BJ (cell line): ENCODE data around the gene RNF11. TPM values are rescaled to one million over a fixed set of nuclear protein-coding genes. Genes with fewer than 3 reads are reported as not detected.

Experiments used
- CTCF ChIA-PET: fragments of 350-600 bp; formaldehyde crosslinking; extraction: SDS; loops from one replicate; lab custom pipeline; 2021; ENCODE audit warnings: antibody characterized with exemption, inconsistent platforms; lab: Yijun Ruan, JAX
- POLR2A ChIA-PET: fragments of 300-600 bp; sonication (Branson Sonifier 250); formaldehyde crosslinking; extraction: SDS; loops from one replicate; lab custom pipeline; 2021; ENCODE audit warnings: antibody characterized with exemption; lab: Charles Lee
- DNase-seq: peaks from one replicate; pipeline ENCODE4 v3.0.0-alpha.2; 2011; ENCODE audit warnings: low read depth
- H3K27me3 ChIP-seq: 2 replicates; pipeline ENCODE4 v1.6.0; 2011; ENCODE audit warnings: low read length; ENCODE audit not compliant: control insufficient read depth, insufficient read depth
- H3K36me3 ChIP-seq: 2 replicates; pipeline ENCODE4 v1.5.1; 2011; ENCODE audit warnings: low read length; ENCODE audit not compliant: control insufficient read depth, insufficient read depth
- H3K4me3 ChIP-seq: 2 replicates; pipeline ENCODE4 v1.5.1; 2011; ENCODE audit warnings: low read depth, mild to moderate bottlenecking, control low read depth, low read length
- CTCF ChIP-seq: IDR thresholded peaks from 2 replicates; pipeline ENCODE4 v1.5.1; 2011; ENCODE audit warnings: low read depth, mild to moderate bottlenecking, control low read depth, inconsistent platforms, low read length, moderate library complexity; ENCODE audit not compliant: insufficient read depth
- polyA plus RNA-seq: library from polyadenylated mRNA; depleted of rRNA; stranded (reverse); fragments of >200 nt; gene quantifications from 2 replicates; pipeline ENCODE4 v1.2.3, GENCODE V29; 2011

Gene RNF11
- polyA plus RNA-seq, 1 experiment, result 81.5 TPM

- DNase-seq, result no peak
- CTCF ChIA-PET, result interaction anchor here (0.7 to 1.3 kb wide), 2 partner anchors 29 to 31 kb away, joined by 3 read pairs; no protein-coding TSS in a partner anchor
Observed at GRCh38 chr1:51265618-51266017, 29.5 kb downstream of the RNF11 start.

GRCh38 chr1:51266181-51266580 lies 30.1 kb downstream of the RNF11 start:
- no peak for TF ChIP-seq CTCF
- ChIA-PET CTCF (interaction anchor here (0.7 to 1.3 kb wide), 3 partner anchors 29 to 658 kb away, joined by 3 read pairs; no protein-coding TSS in a partner anchor), POLR2A (no interaction called here)
- Histone ChIP-seq H3K4me3 (no peak overlapping the region), H3K27me3 (no peaks in the 10 kb centered on the region), H3K36me3 (no peaks in the 10 kb centered on the region)
- DNase-seq, result no peak

More at GRCh38 chr1:51265618-51266017, 29.5 kb downstream of the RNF11 start:
- H3K4me3 ChIP-seq, result no peak overlapping the region
- H3K36me3 ChIP-seq, result no peaks in the 10 kb centered on the region
- no peaks in the 10 kb centered on the region for H3K27me3 ChIP-seq
- POLR2A ChIA-PET, result no interaction called here
- no peak for TF ChIP-seq CTCF

- no peaks in the 10 kb centered on the region for H3K27me3 ChIP-seq
- no peak for TF ChIP-seq CTCF
- CTCF ChIA-PET, result interaction anchor here (0.7 to 1.9 kb wide), 3 partner anchors 28 to 657 kb away, joined by 3 to 9 read pairs (median 3); no protein-coding TSS in a partner anchor
- no peak overlapping the region for H3K4me3 ChIP-seq
- POLR2A ChIA-PET, result no interaction called here
- no peak for DNase-seq
- no peaks in the 10 kb centered on the region for H3K36me3 ChIP-seq
Observed at GRCh38 chr1:51266791-51267190, 30.7 kb downstream of the RNF11 start.

- TF ChIP-seq CTCF, result no peak
- Histone ChIP-seq H3K4me3 (no peak overlapping the region), H3K27me3 (no peaks in the 10 kb centered on the region), H3K36me3 (no peaks in the 10 kb centered on the region)
- ChIA-PET POLR2A (no interaction called here), CTCF (interaction anchor here (0.8 to 2.5 kb wide), 3 partner anchors 28 to 63 kb away, joined by 3 to 13 read pairs (median 3); no protein-coding TSS in a partner anchor)
- DNase-seq, result no peak
Observed at GRCh38 chr1:51268634-51269033, 32.6 kb downstream of the RNF11 start.

GRCh38 chr1:51270751-51271150 lies 34.7 kb downstream of the RNF11 start:
- no peak overlapping the region for H3K4me3 ChIP-seq
- POLR2A ChIA-PET, result no interaction called here
- no peak for TF ChIP-seq CTCF
- H3K36me3 ChIP-seq, result peaks cover 1% of the 10 kb centered on the region; the same call in 1 of the 2 replicates
- H3K27me3 ChIP-seq, result no peaks in the 10 kb centered on the region
- DNase-seq, result no peak
- CTCF ChIA-PET, result interaction anchor here (2.5 kb wide), 1 partner anchor 26 kb away, joined by 13 read pairs; no protein-coding TSS in a partner anchor
